ENCODE results near the gene ECT2.

GRCh38 chr3:172824229-172824628 is 73.7 kb downstream of the ECT2 start:
- TF ChIP-seq CTCF (optimal IDR thresholded peaks at IDR 0.05 in 1 of 3, IDR thresholded peaks at IDR 0.05 in 1 of 3, conservative IDR thresholded peaks at IDR 0.05 in 1 of 3; ENCODE audit: extremely low read depth in 1 of 3, insufficient read depth in 2 of 3, low read length in 3 of 3) (no peak), EZH2 (IDR thresholded peaks at IDR 0.05; ENCODE audit: low read length) (no peak)

Data from keratinocyte (primary cell).